ENCODE results near the gene GPATCH8.
"Not testable (repeated sequence)": the region's sequence is repeated elsewhere in the genome, so short reads cannot be mapped to it uniquely, and the experiment has no call there.

The GPATCH8 gene

GRCh38 chr17:44527102-44527501 is 23.9 kb upstream of the GPATCH8 start:
- no peak for DNase-seq

DNA sequence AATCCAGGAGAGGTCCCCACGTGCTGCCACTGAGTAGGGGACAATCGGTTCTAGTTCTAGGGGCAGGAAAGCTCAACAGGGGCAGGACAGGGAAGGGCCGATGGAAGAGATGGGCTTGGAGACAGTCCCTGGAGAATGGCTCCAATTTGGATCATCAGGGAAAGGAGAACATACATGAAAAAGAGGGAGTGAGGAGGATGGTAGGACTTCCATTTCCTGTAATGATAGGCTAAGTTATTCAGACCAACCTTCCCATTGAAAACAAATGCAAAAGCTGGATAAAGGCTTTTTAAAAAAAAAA is 20.4 kb upstream of the GPATCH8 start:
- no peak for DNase-seq

DNA sequence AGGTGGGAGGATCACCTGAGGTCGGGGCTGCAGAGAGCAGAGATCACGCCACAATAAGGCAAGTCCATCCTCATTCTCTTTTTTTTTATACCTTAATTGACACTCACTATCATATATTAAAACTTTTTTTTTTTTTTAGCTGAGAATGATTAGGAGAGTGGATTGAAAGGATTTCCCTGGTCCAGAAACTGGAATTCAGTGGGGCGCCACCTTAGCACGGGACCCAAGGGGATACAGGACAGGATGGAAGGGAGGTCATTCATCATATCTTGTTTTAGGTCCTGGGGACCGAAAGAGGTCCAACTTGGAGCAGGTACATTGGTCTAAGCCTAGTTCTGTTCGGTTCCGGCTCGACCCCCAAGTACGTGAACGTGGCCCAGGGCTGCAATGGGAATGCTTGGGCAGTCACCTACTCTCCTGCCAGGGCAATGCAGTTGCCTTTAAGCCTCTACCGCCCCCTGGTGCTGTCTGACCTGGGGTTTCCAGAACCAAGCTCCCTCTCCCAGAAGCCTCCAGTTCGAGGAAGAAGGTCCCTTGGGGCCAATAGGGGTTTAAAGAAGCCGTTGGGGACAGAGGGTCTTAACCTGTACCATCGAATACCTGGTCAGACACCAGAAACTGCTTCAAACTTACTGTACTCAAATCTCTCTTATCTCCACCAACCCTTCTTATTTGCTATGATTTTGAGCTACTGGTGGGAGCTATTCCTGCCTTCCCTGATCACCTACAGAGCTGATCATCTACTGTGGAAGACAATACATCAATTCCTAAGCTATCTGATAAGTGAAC is 19.9 kb upstream of the GPATCH8 start:
- DNase-seq = peak; percentile 7

DNA sequence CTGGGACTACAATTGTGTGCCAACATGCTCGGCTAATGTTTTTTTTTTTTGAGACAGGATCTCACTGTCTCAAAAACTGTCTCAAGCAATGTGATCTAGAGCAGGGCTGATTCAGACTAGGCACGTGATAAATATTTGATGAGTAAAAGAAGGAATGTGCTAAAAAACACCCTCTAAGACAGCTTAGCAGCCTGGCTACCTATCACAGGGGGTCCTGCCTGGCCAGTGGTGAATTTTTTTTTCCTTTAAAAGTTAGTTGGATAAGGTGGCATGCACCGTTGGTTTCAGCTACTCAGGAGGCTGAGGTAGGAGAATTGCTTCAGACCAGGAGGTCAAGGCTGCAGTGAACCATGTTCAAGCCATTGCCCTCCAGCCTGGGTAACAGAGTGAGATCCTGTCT is 14.8 kb upstream of the GPATCH8 start:
- no peak for DNase-seq

- not testable (repeated sequence) for DNase-seq
Observed at GRCh38 chr17:44511241-44512134, 8.3 kb upstream of the GPATCH8 start.

GRCh38 chr17:44506939-44507604 is 3.9 kb upstream of the GPATCH8 start:
- not testable (repeated sequence) for DNase-seq

DNA sequence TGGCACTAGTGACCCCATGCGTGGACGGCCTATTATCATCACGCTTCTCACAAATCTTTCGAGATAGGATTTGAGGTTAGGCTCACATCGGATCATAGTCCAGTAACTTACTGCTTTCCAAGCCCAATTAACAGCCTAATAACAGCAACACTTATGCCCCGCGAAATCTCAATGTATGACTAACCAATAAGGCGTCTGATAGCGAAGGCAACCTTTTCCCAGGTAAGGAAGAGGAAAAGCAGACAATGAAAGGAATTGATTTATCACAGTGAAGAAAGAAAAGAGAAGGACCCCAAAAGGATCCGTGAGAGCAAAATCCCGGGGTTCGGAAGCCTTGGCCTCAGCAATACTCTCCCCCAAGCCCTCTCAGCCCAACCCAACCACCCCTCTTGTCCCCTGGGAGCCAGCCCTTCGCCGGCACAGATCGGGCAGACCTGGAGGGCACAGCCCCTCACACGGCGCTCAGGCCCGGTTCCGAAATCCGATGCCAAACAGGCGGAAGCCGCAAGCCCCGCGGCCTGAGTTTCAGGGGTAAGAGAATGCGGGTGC is 534 bp downstream of the GPATCH8 start:
- DNase-seq = no peak

- no peak for DNase-seq
Observed at GRCh38 chr17:44501866-44502375, 1.3 kb downstream of the GPATCH8 start.

DNA sequence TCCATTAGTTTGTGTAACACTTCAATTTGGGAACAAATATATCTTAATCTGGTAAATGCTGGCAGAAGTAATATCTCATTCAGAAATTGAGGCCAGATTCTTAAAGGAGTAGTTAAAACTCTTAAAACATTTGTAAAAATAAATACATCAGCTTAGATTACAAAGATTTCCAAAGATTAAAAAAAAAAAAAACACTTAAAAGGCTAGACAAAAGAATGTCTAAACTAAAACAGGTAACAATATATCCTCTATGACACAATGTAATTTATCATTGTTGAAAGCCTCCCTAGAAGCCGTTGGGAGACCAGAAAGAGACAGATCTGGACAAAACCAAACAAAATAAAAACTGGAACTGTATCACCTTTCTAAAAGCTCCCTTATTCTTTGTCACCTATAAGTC is 3.5 kb downstream of the GPATCH8 start:
- DNase-seq = no peak

- no peak for DNase-seq
Observed at GRCh38 chr17:44496815-44497214, 6.4 kb downstream of the GPATCH8 start.

DNA sequence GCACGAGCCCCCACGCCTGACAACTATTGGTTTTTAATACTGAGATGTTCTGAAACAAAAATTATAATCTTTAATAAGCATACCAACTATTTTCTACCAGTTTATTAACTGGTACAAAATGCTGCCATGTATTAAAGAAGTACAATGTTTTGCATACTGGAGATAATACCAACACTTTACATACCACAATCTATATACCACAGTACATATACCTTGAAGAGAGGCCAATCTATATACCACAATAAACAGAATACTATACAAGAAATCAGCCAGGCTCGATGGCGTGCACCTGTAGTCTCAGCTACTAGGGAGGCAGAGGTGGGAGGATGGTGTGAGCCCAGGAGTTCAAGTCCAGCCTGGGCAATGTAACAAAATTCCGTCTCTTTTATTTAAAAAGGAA is 9.9 kb downstream of the GPATCH8 start:
- DNase-seq = no peak

DNA sequence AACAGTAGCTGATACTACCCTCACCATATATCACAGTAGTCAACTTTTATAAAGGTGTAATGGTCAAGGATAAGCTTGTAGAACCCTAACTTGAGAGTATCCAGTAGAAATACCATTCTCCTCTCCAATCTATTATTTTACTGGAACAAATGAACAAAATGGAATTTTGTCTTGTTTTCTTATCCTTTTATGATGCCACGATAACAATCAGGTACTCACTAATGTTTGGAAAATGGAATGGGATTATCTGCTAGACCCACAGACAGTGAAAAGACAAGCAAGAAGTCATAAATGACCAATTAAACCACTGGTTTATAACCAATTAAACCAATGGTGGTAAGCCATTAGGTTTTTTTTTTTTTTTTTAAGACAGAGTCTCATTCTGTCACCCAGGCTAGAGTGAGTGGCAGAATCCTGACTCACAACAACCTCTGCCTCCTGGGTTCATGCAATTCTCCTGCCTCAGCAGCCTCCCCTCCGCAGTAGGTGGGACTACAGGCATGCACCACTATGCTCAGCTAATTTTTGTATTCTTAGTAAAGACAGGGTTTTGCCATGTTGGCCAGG is 10.4 kb downstream of the GPATCH8 start:
- DNase-seq = no peak

GRCh38 chr17:44489581-44489980 is 13.6 kb downstream of the GPATCH8 start:
- DNase-seq = no peak

DNA sequence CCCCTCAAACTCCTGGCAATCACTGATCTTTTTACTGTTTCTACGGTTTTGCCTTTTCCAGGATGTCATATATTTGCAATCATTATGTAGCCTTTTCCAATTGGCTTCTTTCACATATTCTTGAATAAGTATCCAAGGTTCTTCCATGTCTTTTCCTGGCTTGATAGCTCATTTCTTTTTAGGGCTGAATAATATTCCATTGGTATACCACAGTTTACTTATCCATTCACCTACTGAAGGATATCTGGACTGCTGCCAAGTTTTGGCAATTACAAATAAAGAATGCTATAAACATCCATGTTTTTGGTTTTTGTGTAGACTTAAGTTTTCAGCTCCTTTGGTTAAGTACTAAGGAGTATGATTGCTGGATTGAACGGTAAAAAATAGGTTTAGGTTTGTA is 16.0 kb downstream of the GPATCH8 start:
- DNase-seq = no peak

- no peak for DNase-seq
Observed at GRCh38 chr17:44473367-44473766, 29.8 kb downstream of the GPATCH8 start.

DNA sequence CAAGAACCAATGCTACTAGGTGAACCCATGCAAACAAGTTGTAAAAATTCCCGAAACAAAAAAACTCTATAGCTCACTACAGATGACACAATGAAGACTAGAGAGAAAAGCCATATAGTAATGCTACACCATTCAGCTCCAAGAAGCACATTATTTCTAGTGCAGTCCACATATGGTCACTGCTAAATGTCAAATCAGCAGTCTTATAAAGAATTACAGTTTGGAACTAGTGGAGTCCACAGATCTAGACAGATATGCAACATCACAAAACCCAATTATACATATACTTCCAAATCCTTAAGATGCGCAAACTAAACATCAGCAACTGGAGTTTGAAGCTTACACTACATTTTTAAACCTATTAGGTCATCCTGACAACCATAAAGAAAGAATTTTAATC is 33.5 kb downstream of the GPATCH8 start:
- no peak for DNase-seq

DNA sequence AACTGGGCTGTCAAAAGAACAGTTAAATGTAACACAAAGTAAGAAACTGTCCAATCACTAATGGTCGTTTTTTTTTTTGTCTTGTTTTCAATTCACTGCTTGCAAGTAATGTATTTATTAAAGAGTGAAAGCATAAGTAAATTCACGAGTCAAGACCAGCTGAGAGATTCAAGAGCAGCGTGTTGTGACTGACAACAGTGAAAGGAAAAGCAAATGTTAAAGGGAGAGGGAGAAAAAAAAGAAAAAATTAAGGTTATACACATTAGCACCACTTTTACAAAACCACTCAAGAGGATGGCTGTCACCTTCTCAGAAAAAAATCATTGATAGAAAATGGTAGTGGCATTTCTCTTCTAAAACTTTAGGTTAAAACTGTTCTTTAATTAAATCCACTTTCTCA is 36.1 kb downstream of the GPATCH8 start:
- DNase-seq = no peak

DNA sequence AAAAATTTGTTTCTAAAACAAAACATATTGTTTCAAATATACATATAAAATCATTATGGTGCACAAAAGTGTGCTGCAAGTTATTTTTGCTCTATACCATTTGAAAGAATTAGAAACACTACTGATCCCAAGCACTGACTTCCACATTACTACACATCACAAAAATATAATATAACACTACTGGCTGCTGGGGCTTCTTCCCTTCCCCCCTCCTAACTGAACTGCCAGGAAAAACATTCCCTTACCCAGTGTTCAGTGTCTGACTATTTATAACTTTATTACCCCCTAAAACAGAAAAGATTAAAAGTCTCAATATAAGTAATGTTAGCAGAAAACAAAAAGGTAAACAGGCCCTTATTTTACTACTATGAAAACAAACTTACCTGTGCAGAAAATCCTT is 36.9 kb downstream of the GPATCH8 start:
- DNase-seq = no peak

DNA sequence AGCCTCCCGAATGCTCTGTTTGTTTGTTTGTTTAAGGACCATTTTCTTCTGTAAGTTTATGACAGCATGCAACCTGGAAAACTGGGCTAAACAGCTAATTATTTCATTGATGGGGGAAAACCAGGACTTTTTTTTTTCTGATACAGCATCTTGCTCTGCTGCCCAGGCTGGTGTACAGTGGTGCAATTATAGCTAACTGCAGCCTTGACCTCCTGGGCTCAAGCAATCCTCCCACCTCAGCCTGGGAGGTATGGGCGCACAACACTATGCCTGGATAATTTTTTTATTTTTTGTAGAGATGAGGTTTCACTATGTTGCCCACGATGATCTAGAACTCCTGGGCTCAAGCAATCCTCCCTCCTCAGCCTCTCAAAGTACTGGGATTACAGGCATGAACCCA is 37.3 kb downstream of the GPATCH8 start:
- no peak for DNase-seq

DNA sequence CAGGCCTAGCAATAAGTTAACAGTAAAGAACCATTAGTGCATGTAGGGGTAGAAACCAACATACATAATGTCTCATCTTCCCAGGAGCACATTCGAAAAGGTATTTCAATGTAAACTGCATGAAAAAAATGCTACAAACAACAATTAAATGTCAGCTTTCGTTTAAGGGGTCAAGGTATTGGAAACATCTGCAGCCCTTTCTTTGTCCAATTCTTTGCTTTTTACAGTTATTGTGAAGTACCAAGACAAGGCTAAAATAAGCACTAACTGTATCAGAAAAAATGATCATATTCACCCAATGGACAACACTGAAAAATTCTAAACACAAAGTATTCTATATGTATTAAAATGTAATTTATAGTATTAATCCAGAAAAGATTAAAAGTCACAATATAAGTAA is 37.9 kb downstream of the GPATCH8 start:
- no peak for DNase-seq

GRCh38 chr17:44464037-44464436 is 39.2 kb downstream of the GPATCH8 start:
- no peak for DNase-seq

DNA sequence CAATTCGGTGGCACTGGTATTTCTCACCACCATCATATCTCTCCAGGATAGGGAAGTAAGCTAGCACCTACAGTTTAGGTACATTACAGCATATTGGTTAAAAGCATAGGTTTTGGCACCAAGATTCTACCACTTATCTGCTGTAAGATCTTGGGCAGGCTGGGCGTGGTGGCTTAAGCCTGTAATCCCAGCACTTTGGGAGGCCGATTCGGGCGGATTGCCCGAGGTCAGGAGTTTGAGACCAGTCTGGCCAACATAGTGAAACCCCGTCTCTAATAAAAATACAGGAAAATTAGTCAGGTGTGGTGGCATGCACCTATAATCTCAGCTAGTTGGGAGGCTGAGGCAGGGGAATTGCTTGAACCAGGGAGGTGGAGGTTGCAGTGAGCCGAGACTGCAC is 51.4 kb downstream of the GPATCH8 start:
- DNase-seq = no peak

Measured in effector CD4-positive, alpha-beta T cell (primary cell).